Stimulated activated CD8-positive, alpha-beta memory T cell treated with anti-CD3 and anti-CD28 coated beads, Interleukin-4, amount 100 ng/mL, for 24 hours (primary cell): ENCODE results near the gene GOLT1A.

Experiments
- DNase-seq: peaks from one replicate; pipeline ENCODE4 v3.0.0-alpha.2; 2020; ENCODE audit warnings: low read depth

GOLT1A gene

DNA sequence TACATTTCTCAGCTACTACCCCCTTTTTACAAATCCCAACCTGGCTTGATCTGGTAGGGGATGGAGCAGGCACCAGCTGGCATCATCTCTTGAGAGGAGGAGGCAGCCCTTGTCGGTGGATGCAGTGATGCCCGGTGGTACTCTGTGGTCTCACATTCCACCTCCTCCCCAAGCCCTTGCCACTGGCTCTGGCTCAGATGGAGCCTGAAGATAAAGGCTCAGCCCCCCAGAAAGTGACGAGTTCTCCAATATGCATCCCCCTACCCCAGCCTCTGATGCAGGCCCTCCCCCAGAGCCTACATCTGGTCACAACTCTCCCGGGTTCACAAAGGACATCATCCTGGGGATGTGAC is 3.8 kb upstream of the GOLT1A start:
- DNase-seq, result no peak

DNA sequence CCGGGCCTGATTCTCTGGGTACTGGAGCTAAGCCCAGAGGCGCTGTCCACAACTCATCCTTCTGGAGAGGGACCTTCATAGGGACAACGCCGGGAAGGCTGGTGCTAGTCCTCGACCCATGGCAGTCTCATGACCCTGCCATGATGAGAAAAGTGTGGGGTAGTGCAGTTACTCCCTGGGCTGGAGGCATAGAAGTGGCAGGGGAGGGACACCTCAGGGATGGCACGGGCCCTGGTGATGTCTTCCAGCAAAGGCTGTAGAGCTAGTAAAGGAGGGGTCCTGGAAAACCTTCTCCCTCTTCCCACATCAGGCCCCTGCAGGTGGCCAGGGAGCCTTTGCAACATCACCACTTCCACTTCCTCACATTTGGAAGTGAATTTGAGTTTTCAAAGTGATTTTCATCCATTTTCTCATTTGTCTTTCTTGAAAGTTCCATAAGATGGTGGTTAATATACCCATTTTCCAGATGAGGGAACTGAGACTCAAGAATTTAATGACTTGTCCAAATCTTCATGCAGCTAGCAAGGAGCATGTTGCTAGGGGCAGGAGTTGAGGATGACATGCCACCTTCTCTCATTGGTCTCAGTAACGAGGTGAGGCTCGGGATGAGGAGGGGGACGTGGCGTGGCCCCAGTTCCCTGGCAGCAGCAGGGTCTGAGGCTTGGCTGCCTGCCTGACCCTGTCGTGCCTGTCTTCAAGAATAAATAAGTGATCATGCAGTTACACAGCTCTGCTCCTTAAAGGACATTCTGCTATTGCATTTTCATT is 3.3 kb upstream of the GOLT1A start:
- DNase-seq, result no peak

DNA sequence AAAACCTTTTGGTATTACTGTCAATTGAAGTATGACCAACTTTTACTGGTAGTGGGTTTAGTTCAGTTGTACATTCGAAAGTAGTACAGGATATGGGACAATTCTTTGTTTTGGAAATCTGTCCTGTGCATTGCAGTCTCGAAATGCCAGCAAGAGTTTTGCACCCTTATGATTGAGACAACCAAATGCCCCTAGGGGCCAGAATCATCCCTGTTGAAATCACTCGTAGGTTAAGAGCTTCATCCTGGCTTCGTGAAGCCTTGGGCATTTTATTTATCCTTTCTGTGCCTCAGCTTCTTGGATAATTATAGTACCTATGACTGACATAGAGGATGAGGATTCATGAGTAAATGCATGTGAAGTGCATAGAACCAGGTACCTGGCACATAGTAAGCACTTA is 2.4 kb upstream of the GOLT1A start:
- no peak for DNase-seq

DNA sequence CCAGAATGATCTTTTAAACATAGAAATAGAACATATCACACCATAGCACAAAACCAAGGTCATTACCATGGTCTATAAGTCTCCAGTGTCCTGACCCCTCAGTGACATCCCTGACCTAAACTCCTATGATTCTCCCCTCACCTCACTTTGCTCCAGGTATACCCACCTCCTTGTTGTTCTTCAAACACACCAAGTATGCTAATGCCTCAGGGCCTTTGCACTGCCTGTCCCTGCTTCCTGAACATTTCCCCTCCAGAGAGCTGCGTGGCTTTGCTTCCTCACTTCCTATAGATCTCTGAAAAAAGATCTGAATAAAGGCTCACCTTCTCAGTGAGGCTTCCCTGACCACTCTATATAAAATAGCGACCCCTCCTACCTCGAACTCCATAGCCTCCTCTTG is 1.1 kb downstream of the GOLT1A start:
- DNase-seq, result no peak

DNA sequence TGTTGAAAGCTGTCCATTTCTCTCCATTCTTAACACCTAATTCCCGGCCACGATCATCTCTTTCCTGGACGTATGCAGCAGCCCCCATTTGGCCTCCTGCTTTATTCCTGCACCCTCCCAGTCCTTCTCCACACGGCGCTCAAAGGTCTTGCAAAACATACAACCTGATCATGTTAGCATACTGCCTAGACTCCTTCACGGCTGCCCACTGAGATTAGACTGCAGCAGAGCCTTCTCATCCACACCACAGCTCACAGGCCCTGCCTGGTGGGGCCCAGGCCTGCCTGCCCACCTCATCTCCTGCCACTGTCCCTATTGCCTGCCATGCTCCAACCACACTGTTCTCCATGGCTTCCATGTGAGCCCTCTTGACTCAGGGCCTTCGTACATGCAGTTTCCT is 2.7 kb downstream of the GOLT1A start:
- no peak for DNase-seq

DNA sequence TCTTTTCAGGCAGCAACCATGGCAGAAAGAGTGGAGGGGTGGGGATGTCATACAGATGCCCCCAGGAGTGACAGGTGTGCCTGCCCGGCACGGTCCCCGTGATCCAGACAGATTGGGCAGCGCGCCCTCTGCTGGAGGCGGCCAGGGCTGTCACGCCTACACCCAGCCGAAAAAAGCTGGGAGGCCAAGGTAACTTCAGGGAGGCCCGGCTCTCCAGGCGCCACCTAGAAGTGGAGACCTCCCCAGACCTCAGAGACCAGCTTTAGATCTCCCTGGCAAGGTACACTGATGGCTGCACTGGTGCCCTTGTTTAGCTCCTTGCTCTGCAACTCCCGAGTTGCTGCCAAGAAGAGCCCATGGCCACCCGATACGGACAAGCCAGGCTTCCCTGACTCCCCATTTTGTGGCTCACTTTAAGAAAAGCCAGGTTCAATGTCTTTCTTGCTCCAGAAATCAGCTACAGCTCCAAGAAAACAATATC is 6.6 kb downstream of the GOLT1A start:
- peak; percentile 68 for DNase-seq

DNA sequence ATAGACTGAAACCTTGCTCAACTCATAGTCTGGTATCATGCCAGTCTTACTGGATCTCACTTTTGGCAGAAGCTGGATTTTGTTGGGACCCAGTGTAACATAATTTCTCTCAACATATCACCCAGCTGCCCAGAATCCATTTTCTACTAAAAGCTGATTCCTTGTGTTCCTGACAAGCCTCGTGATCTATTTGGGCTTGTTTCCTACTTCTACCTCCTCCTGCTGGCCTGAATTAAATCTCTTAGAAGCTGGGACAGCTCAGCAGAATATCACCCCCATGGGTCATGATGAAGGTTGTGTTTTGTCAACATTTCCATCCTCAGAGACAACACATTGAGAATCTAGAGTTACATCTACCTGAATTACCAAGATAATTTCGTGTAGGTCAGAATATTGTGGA is 7.7 kb downstream of the GOLT1A start:
- no peak for DNase-seq

DNA sequence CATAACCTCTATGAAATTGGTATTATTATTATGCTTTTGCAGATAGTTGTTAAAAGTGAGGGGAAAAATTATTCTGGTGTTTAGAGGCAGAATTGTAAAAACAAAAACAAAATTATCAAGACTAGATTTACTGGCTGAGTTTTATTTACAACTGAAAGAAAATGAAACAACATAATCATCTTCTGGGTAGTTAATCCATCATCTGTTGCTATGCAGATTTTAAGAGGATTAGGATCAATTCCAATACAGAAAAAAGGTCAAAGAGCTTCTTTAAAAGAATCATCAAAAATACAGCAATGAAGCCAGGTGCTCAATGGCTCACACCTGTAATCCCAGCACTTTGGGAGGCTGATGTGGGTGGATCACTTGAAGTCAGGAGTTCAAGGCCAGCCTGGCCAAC is 8.3 kb downstream of the GOLT1A start:
- no peak for DNase-seq

DNA sequence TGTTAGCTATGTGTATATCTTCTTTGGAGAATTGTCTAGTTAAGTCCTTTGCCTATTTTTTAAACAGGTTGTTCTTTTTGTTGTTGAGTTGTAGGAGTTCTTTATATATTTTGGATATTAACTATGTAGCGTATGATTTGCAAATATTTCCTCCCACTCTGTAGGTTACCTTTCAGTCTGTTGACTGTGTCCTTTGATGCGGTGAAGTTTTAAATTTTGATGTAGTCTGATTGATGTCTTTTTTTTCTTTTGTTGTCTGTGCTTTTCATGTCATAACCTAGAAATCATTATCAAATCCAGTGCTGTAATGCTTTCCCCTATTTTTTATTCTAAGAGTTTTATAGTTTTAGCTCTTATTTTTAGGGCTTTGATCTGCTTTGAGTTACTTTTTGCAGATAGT is 8.8 kb downstream of the GOLT1A start:
- DNase-seq, result no peak

DNA sequence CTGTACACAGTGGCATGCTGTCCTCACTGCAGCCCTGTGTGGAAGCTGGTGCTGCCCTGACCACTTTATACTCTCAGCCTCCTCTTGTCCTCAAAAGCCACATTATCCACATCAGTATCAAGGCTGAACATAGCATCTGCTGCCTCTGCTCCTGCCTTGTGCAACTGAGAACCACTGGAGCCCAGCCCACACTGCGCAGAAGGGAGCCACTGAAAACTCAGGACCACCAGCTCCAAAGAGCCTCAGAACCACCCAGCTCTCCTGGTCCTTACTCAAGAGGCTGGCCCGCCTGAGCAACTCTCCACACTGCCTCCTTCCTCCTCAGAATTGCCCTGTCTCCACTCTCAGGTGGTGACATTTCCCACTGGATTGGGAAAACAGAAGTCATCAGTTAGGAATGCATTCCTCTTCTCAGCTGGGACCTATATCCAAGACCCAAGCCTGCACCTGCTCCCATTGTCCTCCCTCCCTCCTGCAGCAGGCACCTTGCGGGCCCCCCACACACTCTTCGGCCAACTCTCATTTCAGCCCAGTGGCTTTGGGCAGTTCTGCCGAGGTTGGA is 10.5 kb downstream of the GOLT1A start:
- no peak for DNase-seq

DNA sequence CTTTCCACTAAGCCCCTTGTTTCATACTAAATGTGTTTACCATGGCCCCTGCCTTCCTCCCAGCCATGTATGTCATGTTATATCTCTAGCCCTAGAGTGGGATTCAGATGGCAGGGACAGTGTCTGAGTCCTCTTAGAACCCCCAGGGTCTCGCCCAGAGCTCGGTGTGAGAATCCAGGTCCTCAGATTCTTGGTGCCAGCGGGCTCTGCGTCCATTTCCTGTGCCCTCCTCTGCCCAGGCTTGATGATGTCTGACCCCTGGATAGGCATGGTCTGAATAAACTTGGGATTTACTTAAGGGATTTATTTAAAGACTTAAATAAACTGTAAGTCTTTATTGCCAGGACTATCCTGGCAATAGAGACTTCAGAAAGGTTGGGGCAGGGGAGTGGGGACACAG is 11.3 kb downstream of the GOLT1A start:
- no peak for DNase-seq

DNA sequence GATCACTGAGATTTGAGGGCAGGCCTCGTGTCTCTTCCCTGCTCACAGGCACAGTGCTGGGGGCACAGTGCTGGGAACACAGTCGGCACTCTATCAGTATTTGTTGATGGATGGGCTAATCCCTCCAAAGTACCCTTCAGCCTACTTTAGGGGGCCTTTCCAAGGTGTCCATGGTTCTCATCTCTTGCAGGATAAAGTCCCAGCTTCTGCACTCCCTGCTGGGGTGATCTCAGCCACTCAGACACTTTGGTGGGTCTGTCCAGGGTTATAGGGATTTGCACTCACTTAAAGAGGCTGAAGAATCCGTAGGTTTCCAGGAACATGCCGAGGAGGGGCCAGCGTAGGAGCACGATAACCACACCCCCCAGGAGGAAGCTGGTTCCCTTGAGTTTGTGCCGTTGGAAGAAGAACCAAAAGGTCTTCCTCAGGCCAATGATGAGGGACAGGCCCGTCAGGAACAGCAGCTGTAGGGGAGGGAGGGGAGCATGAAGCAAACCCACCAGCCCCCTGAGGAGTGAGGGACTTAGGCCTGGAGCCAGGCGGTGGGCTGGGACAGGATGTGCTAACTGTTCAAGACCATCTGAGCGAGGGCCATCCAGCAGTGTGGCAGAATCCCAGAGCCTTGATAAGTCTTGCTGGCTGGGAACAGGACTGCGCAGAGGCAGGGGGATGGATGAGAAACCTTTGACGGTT is 12.3 kb downstream of the GOLT1A start:
- DNase-seq, result no peak

DNA sequence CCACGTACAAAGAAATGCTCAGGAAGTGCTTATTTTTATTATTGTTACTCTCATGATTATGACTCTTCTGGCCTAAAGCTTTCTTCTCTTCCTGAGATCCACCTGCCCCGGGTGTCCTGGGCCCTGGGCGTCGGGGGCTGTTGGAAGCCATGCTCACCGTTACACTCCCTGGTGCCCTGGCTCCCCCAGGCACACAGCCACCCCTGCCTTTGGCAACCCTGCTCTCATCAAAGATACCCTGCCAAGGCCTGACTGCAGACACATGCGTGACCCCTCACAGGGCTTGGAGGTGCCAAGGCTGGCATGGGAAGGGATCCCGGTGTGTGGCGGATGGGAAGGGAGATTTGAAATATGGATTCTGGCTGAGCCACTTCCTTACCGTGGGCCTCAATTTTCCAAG is 14.2 kb downstream of the GOLT1A start:
- no peak for DNase-seq

DNA sequence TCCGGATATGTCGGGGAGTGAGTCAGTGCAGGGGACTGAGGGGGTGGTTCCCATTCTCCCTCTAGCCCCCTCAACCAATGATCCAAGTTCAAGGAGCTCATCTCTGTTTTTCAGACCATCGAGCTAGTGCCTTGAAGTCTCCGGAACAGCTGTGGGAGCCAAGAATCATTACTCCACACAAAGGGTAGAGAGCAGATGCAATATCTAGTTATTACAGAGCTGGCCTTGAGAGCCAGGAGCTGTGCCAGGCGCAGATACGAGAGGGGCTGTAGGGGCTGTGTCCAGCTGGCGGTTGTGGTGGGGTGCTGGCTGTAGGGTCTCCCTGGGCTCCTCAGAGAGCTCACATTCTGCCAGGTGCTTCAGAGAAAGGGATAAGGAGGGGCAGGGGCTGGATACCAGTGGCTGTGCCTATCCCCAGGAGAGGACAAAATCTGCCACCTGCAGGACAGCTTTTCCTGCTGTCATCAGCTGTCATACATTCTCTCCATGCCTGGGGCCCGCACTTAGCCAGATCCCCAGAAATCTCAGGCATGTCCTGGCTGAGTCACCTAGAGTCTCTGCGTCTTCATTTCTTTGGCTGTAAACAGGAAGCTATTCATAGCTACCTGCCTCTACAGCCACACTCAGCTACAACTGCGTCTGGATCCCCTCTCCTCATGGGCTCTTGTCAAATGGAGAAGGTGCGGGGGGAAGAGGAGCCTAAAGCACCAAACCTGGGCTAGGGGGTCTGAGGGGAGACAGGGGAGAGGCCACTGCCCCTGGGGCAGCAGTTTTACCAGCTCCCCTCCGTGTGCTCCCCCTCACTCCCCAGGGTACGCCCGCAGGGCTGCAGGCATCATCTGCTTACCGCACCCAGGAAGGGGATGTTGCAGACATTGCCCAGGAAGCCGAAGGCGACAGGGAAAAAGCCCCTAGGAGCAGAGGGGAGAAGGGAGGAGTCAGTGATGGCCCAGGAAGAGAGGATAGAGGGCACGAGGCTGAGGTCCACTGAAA is 15.1 kb downstream of the GOLT1A start:
- no peak for DNase-seq

DNA sequence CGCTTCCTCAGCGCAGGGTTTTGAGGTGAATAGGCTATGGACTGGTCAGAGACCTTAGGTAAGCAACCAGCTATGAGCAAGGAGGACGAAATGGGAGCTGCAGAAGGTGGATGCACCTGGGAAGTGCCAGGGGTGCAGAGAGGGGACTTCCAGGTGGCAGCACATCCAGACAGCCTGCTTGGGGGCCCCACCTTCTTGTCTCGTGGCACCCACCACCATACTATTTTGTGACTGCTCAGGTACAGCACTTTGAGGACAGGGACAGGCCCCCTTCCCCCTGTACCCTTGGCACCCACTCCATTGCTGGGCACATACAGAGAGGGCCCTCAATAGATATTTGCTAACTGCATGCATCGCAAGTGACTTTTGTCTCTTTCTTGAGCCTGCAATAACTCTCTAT is 16.7 kb downstream of the GOLT1A start:
- DNase-seq, result no peak

DNA sequence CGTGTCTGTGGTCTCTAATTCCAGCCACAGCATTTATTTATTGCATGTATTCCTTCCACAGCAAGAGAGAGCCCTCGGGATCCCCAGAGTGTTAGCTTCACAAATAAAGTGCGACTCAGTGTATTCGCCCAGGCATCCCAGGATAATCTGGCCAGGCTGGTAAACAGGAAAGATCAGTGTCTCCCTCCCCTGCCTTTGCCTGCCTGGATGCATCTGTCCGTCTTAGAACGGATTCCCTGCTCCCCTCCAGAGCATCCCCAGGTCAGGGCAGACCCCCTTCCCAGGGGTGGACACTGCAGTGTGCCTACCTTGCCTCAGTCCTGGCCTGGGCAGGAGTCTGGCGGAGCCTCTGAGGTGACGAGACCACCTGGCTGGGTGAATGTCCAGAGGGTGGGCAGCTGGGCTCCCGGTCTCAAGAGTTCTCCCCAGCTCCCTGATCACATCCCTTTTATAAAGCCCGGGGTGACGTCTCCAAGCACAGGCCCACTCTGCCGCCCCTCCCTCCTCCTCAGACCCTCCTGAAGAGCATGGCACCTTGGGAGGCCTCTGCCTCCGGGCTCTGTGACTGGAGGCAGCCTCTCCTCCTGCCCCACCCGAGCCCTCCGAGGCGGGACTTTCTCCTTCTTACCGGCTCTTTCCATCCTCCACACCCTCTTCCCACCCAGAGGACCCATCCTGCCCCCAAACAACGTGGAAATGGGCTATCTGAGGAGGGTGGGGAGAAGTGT is 17.6 kb downstream of the GOLT1A start, which contains the start of gene KISS1:
Gene KISS1, minus strand, starts transcription at position 424 of the 728 bp plus-strand sequence. CDS start 3,615 bp downstream, outside the sequence.
- no peak for DNase-seq

DNA sequence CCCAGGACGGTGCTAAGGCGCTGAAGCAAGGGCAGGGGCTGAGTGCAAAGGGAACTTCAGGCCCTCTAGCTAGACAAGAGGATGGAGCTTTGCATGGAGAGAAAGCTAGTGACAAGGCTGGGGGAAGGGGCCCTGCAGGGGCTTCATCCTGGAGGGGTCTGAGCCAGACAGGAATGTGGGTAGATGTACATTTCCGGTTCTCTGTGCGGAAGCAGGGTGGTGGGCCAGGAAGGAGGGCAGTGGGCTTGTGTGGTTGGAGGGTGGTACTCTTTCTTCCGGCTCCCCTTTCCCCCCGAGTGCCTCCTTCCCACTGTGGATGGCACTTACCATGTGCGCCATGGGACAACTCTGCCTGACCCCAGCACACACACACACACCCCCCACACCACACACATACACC is 19.0 kb downstream of the GOLT1A start:
- no peak for DNase-seq

DNA sequence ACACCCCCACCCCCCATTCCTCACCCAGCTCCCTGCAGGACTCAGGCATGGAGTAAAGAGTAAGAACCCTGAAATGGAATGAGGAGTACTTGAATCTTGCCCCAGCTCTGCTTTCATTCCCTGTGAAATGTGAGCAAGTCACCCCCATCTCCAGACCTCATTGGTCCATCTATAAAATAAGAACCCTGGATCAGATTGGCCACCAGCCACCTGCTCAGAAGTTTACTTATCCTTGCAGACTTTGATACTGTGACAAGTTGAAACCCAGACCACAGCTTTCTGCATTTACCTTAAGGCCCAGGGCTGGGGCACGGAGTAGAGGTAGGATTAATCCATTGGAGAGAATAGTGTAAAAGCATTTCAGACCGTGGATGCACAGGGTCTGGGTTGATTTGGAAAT is 19.7 kb downstream of the GOLT1A start:
- DNase-seq, result no peak

DNA sequence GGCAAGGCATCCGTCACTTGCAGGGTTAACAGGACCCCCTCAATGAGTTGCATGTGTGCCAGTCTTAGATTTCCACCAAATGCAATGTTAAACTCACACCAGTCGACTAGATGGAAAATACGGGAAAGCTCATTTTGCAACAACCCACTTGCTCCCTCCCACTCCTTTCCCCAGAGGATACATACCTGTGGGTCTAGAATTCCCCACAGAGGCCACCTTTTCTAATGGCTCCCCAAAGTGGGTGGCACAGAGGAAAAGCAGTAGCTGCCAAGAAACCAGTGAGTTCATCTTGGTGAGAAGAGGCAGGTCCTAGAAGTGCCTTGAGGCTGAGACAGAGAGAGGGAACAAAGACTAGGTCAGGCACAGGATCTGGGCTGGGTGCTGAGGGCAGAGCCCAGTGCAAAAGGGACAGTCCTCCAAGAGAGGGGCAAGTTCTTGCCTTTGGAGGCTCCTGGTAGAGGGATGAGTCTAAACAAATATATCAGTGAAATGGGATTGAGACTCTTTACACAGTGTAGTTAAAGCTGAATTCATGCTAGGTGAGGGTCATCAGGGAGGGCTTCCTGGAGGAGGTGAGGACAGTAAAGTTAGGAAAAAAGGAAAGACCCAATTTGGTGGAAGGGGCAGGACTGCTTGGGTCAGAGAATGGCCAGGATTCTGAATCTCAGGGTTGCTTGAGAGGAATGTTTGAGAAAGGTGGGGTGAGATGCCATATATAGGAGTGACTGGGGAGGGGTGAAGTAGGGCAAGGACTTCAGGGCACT is 21.0 kb downstream of the GOLT1A start:
- DNase-seq, result no peak

DNA sequence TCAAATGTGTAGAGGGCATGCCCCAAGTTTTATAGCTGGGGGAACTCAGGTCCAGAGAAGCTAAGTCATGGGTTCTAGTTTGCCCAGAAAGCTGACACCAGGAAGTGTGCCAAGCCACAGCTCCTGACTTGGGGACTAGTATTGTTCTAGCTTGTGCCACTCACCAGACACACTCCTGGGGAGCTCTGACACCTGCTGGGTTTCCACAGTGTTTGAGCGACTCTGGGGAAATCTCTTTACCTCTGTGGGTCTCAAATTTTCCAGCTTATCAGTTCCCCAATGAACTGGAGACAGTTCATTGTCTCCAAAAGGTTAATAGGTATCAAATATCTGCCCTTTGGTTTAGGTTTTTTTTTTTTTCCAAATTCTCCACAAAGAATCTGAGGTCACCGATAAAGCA is 21.7 kb downstream of the GOLT1A start:
- DNase-seq, result no peak

DNA sequence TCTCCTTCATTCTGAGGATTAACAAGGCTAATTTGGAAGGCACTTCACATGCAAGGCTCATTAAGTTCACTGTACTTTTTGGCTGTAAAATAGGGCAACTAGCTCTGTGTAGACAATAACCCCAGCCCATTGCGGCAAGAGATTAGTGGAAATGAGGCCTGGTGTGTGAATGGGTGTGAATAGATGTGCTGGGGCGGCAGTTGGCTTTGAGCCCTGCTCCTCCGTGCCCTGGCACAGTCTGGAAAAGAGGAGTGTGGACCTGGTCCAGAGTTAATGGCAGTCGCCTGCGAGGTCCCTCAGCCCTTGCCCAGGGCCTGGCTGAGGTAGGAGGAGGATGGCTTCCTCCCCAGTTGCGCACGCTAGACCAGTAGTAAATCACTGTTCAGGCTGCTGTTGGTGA is 22.3 kb downstream of the GOLT1A start:
- no peak for DNase-seq
